Endothelial cell of umbilical vein (primary cell): Measurements from ENCODE around the gene DRICH1.

ENCODE experiments used
- EZH2 ChIP-seq: IDR thresholded peaks from 2 replicates; pipeline ENCODE4 v1.6.1; 2012; ENCODE audit warnings: borderline replicate concordance, low read depth, mild to moderate bottlenecking, moderate library complexity, low read length, inconsistent platforms; ENCODE audit not compliant: severe bottlenecking
- FOS ChIP-seq: IDR thresholded peaks from 2 replicates; pipeline ENCODE4 v1.6.1; 2011; ENCODE audit warnings: mild to moderate bottlenecking, low read length, moderate library complexity, borderline replicate concordance; ENCODE audit not compliant: insufficient read depth
- POLR2A ChIP-seq: IDR thresholded peaks from 2 replicates; pipeline ENCODE4 v1.6.1; 2012; ENCODE audit warnings: low read depth, mild to moderate bottlenecking, control low read depth, low read length
- POLR2AphosphoS5 ChIP-seq: IDR thresholded peaks from 2 replicates; pipeline ENCODE4 v1.6.1; 2012; ENCODE audit warnings: low read depth, mild to moderate bottlenecking, control low read depth, low read length, moderate library complexity; ENCODE audit not compliant: insufficient read depth
- TF ChIP-seq, protein P1 (sequence below), 2 donors: IDR thresholded peaks; 1 replicate in 1 of 2; 2 replicates in 1 of 2; pipeline ENCODE4 v1.5.1; 2011; ENCODE audit warnings: low read length in 2 of 2, mild to moderate bottlenecking in 2 of 2, moderate library complexity in 2 of 2, control low read depth in 1 of 2, inconsistent platforms in 1 of 2, low read depth in 1 of 2; ENCODE audit not compliant: insufficient read depth in 1 of 2; ENCODE audit errors: extremely low read depth in 1 of 2
- TF ChIP-seq, protein P2 (sequence below): IDR thresholded peaks from 2 replicates; pipeline ENCODE4 v1.6.1; 2011; ENCODE audit not compliant: insufficient read depth, insufficient read length

DNA sequence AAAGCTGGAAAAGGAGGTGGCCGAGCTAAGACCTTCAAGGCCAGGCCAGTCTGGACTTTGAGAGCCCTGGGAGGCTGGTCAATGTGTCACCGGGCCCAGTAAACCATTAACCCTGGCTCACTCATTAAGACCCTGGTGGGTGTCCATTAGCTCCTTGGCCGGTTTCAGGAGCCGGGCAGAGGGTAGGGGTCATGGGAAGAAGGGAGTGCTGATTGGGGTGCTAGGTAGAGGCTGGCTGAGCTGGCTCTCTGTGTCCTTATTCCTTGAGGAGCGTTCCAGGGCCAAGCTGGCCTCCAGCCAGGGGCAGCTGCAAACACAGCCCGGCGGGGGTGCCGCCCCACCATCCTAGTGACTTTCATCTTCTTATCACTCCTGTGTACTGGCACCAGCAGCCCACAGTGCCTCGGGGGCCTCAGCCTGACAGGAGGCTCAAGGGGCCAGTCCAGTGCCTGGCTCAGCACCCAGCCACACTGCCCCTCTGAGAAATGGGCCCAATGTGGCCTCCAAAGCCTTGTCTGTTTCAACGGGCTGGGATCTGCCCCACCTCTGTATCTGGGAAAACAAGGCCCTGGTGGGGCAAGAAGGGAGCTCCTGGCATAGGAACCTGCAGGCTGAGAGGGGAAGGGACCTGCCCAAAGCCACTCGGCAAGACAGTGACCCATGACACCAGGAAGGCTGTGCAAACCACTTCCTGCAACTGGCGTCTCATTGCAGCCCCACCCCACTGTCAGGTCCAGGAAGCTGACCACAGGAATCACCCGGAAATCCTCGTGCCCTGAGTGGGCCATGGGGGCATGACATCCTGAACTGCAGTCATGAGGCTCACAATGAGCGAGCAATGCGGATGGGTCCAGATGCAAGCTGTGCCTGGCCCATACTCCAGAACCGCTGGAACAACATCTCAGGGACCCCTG lies 43.6 kb upstream of the DRICH1 start:
- TF ChIP-seq, protein P1, sequence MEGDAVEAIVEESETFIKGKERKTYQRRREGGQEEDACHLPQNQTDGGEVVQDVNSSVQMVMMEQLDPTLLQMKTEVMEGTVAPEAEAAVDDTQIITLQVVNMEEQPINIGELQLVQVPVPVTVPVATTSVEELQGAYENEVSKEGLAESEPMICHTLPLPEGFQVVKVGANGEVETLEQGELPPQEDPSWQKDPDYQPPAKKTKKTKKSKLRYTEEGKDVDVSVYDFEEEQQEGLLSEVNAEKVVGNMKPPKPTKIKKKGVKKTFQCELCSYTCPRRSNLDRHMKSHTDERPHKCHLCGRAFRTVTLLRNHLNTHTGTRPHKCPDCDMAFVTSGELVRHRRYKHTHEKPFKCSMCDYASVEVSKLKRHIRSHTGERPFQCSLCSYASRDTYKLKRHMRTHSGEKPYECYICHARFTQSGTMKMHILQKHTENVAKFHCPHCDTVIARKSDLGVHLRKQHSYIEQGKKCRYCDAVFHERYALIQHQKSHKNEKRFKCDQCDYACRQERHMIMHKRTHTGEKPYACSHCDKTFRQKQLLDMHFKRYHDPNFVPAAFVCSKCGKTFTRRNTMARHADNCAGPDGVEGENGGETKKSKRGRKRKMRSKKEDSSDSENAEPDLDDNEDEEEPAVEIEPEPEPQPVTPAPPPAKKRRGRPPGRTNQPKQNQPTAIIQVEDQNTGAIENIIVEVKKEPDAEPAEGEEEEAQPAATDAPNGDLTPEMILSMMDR (IDR thresholded peaks at IDR 0.05; ENCODE audit: extremely low read depth in 1 of 2, insufficient read depth in 1 of 2, low read depth in 1 of 2, low read length in 2 of 2): no peak
- TF ChIP-seq POLR2A (no peak), POLR2AphosphoS5 (no peak), EZH2 (no peak), FOS (no peak)
- TF ChIP-seq, protein P2, sequence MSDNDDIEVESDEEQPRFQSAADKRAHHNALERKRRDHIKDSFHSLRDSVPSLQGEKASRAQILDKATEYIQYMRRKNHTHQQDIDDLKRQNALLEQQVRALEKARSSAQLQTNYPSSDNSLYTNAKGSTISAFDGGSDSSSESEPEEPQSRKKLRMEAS: no peak
